LoVo (cell line): ENCODE data around the gene ABCA12.
A peak's percentile ranks its signal among the peaks of the same experiment; 100 is the strongest.

Experiments
- DNase-seq: peaks from one replicate; pipeline ENCODE4 v3.0.0-alpha.2; 2016; ENCODE audit warnings: low spot score

The ABCA12 gene

GRCh38 chr2:215119847-215120246 lies 18.6 kb downstream of the ABCA12 start:
- no peak for DNase-seq

GRCh38 chr2:215110918-215111317 lies 27.5 kb downstream of the ABCA12 start:
- no peak for DNase-seq

GRCh38 chr2:215107216-215108056 lies 31.0 kb downstream of the ABCA12 start:
- DNase-seq: no peak

GRCh38 chr2:215105607-215106354 lies 32.6 kb downstream of the ABCA12 start:
- DNase-seq: no peak

GRCh38 chr2:215104226-215104625 lies 34.2 kb downstream of the ABCA12 start:
- peak; percentile 21 for DNase-seq

- DNase-seq: no peak
Measured at GRCh38 chr2:215098875-215099274, 39.6 kb downstream of the ABCA12 start.

- DNase-seq: no peak
Measured at GRCh38 chr2:215084080-215084479, 54.3 kb downstream of the ABCA12 start.

- DNase-seq: no peak
Measured at GRCh38 chr2:215083146-215083545, 55.3 kb downstream of the ABCA12 start.

- no peak for DNase-seq
Measured at GRCh38 chr2:215082446-215082845, 56.0 kb downstream of the ABCA12 start.

GRCh38 chr2:215080545-215080944 lies 57.9 kb downstream of the ABCA12 start:
- DNase-seq: no peak

GRCh38 chr2:215071676-215072075 lies 66.8 kb downstream of the ABCA12 start:
- no peak for DNase-seq

GRCh38 chr2:215068399-215068798 lies 70.0 kb downstream of the ABCA12 start:
- DNase-seq: no peak

GRCh38 chr2:215066124-215066523 lies 72.3 kb downstream of the ABCA12 start:
- no peak for DNase-seq

GRCh38 chr2:215063526-215063925 lies 74.9 kb downstream of the ABCA12 start:
- DNase-seq: no peak

- DNase-seq: no peak
Measured at GRCh38 chr2:215060861-215061536, 77.4 kb downstream of the ABCA12 start.

GRCh38 chr2:215059724-215060123 lies 78.7 kb downstream of the ABCA12 start:
- DNase-seq: no peak

- DNase-seq: no peak
Measured at GRCh38 chr2:215055891-215056290, 82.5 kb downstream of the ABCA12 start.

GRCh38 chr2:215052810-215053209 lies 85.6 kb downstream of the ABCA12 start:
- no peak for DNase-seq

- no peak for DNase-seq
Measured at GRCh38 chr2:215052404-215052803, 86.0 kb downstream of the ABCA12 start.

GRCh38 chr2:215049341-215049740 lies 89.1 kb downstream of the ABCA12 start:
- DNase-seq: no peak

- DNase-seq: no peak
Measured at GRCh38 chr2:215038421-215038820, 100.0 kb downstream of the ABCA12 start.

GRCh38 chr2:215036314-215036713 lies 102.1 kb downstream of the ABCA12 start:
- no peak for DNase-seq

GRCh38 chr2:215034154-215034553 lies 104.3 kb downstream of the ABCA12 start:
- DNase-seq: no peak
